GM10248 (cell line): Measurements from ENCODE around the gene NKD2.
"Not testable (repeated sequence)": the region's sequence is repeated elsewhere in the genome, so short reads cannot be mapped to it uniquely, and the experiment has no call there.

Source experiments
- CTCF ChIA-PET: fragments of 300-600 bp; sonication (Branson Sonifier 250); formaldehyde crosslinking; extraction: SDS; loops from one replicate; lab custom pipeline; 2021; ENCODE audit warnings: antibody characterized with exemption; lab: Yijun Ruan, JAX
- POLR2A ChIA-PET: fragments of 350-650 bp; sonication (Branson Sonifier 250); formaldehyde crosslinking; extraction: SDS; loops from one replicate; lab custom pipeline; 2020; ENCODE audit warnings: antibody characterized with exemption; lab: Yijun Ruan, JAX
- DNase-seq: peaks from one replicate; pipeline ENCODE4 v3.0.0; 2012; ENCODE audit errors: extremely low spot score
- CTCF ChIP-seq: IDR thresholded peaks from 2 replicates; pipeline ENCODE4 v1.5.1; 2012; ENCODE audit warnings: mild to moderate bottlenecking, low read depth; ENCODE audit errors: extremely low read depth, missing control alignments, control extremely low read depth

The NKD2 gene

GRCh38 chr5:1058083-1058945 lies 49.7 kb downstream of the NKD2 start:
- ChIA-PET POLR2A (no interaction called here), CTCF (no interaction called here)
- no peak for TF ChIP-seq CTCF
- no peak for DNase-seq

- no peak for DNase-seq
- POLR2A ChIA-PET = no interaction called here
- CTCF ChIA-PET = no interaction called here
- TF ChIP-seq CTCF = no peak
Measured at GRCh38 chr5:1058988-1059883, 50.6 kb downstream of the NKD2 start.

GRCh38 chr5:1059884-1060263 lies 51.3 kb downstream of the NKD2 start:
- CTCF ChIA-PET = no interaction called here
- no peak for DNase-seq
- POLR2A ChIA-PET = no interaction called here
- no peak for TF ChIP-seq CTCF

- ChIA-PET POLR2A (no interaction called here), CTCF (no interaction called here)
- no peak for DNase-seq
- no peak for TF ChIP-seq CTCF
Measured at GRCh38 chr5:1060535-1060981, 52.0 kb downstream of the NKD2 start.

- DNase-seq, POLR2A ChIA-PET, CTCF ChIA-PET: not testable (repeated sequence)
Measured at GRCh38 chr5:1061292-1061691, 52.7 kb downstream of the NKD2 start.

- TF ChIP-seq CTCF = no peak
- CTCF ChIA-PET = no interaction called here
- DNase-seq = no peak
- POLR2A ChIA-PET = no interaction called here
Measured at GRCh38 chr5:1061916-1062315, 53.3 kb downstream of the NKD2 start.
